ENCODE results near the gene IDI2. TPM values are rescaled to one million over a fixed set of nuclear protein-coding genes. Genes with fewer than 3 reads are reported as not detected.
A peak's percentile ranks its signal among the peaks of the same experiment; 100 is the strongest.

Gene IDI2
- not detected for total RNA-seq
- long read RNA-seq = 0 reads

DNA sequence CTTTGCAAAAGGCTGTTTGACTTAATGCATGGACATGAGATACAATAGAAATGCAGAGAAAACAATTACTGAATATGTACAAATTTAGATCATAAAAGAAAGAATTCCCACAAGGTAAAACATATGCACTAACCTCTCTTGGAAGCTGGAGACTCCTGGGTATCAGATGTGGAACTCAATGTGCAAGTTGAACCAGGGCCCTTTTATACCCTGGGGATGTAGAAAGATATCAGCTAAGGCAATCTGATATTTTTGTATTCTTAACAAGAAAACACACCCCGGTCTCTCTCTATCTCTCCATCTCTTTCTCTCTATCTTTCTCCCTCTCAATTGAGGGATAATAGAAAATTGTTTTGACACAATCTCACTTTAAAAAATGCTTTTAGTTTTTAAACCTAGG is at the start of gene IDI2:
Gene IDI2 (minus strand): TSS at position 177 of the 400 bp plus-strand sequence. CDS start 1,136 bp downstream, outside the sequence.
- H3K9me3 ChIP-seq = no peaks in the 10 kb centered on the region
- ATAC-seq = no peak
- no peak within 1 kb of the TSS for H3K4me3 ChIP-seq
- H3K36me3 ChIP-seq = no peaks in the 10 kb centered on the region
- no peak for DNase-seq
- H3K27me3 ChIP-seq = no peaks in the 10 kb centered on the region
- intact Hi-C loops (cut with DNase I) = no loop called here
- 89% methylated on average over 1 of the region's 1 CpG for WGBS (ENCODE audit: insufficient coverage, low coverage, low lambda C conversion rate, missing lambda C conversion rate)
- no peaks in the 10 kb centered on the region for H3K4me1 ChIP-seq
- TF ChIP-seq POLR2A (IDR thresholded peaks at IDR 0.05) (no peak), CTCF (IDR thresholded peaks at IDR 0.05) (no peak)
- no peak within 1 kb of the TSS for H3K27ac ChIP-seq

DNA sequence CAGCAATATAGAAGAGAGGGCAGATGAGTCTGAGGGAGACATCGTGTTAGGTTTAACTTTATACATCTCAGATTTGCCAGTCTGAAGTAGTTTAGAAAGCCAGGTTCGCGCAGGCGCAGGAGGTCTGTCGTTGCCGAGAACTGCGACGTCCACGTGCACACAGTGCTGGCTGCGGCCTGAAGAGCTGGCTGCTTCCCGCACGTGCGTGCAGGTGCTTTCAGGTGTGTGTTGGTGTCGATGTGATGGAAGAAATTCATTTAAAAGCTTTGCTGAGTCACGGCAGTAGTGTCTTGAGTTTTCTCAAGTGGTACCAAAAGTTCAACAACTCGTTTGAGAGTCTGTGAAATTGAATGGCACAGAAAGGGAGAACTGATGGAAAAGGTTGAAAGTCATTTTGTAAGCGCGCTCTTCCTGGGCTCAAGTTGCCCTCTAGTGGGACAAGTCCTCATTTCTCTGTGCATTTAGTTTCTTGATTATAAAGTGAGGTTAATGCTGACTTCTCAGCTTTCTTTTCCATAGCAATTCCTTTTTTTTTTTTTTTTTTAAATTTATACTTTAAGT is 49.2 kb upstream of the IDI2 start:
- H3K9me3 ChIP-seq = no peaks in the 10 kb centered on the region
- H3K27me3 ChIP-seq = no peaks in the 10 kb centered on the region
- intact Hi-C loops (cut with DNase I) = no loop called here
- peaks cover 0 to 40% (median 9%) of the 10 kb centered on the region in 4 donors for H3K36me3 ChIP-seq
- WGBS (ENCODE audit: insufficient coverage, low coverage, low lambda C conversion rate, missing lambda C conversion rate) = 76% methylated on average over 13 of the region's 18 CpGs
- TF ChIP-seq CTCF (IDR thresholded peaks at IDR 0.05) (peak in 3 of 4 donors; percentile 13 to 32 (median 27)), POLR2A (IDR thresholded peaks at IDR 0.05) (no peak)
- H3K4me1 ChIP-seq = no peaks in the 10 kb centered on the region
- no peak overlapping the region for H3K27ac ChIP-seq
- no peak for DNase-seq
- no peak overlapping the region for H3K4me3 ChIP-seq
- ATAC-seq = peak in 3 of 4 donors; percentile 34 to 59 (median 48)

GRCh38 chr10:1074052-1074747 is 48.5 kb upstream of the IDI2 start:
- TF ChIP-seq POLR2A (IDR thresholded peaks at IDR 0.05) = no peak
- no peak for TF ChIP-seq CTCF (IDR thresholded peaks at IDR 0.05)
- H3K4me1 ChIP-seq = no peaks in the 10 kb centered on the region
- H3K27ac ChIP-seq = no peak overlapping the region
- peaks cover 0 to 33% (median 9%) of the 10 kb centered on the region in 4 donors for H3K36me3 ChIP-seq
- 91% methylated on average over 15 of the region's 24 CpGs for WGBS (ENCODE audit: insufficient coverage, low coverage, low lambda C conversion rate, missing lambda C conversion rate)
- ATAC-seq (peak in 1 of 4 donors; percentile 26), DNase-seq (no peak)
- no peak overlapping the region for H3K4me3 ChIP-seq
- H3K9me3 ChIP-seq = no peaks in the 10 kb centered on the region
- no peaks in the 10 kb centered on the region for H3K27me3 ChIP-seq
- intact Hi-C loops (cut with DNase I) = no loop called here

- Histone ChIP-seq H3K36me3 (peaks cover 0 to 15% (median 7%) of the 10 kb centered on the region in 4 donors), H3K27me3 (no peaks in the 10 kb centered on the region), H3K9me3 (no peaks in the 10 kb centered on the region), H3K4me3 (no peak overlapping the region), H3K4me1 (peaks cover 0 to 4% (median 0%) of the 10 kb centered on the region in 4 donors), H3K27ac (no peak overlapping the region)
- 92% methylated on average over 6 of the region's 7 CpGs for WGBS (ENCODE audit: insufficient coverage, low coverage, low lambda C conversion rate, missing lambda C conversion rate)
- TF ChIP-seq CTCF (IDR thresholded peaks at IDR 0.05) (no peak), POLR2A (IDR thresholded peaks at IDR 0.05) (no peak)
- DNase-seq (no peak), ATAC-seq (no peak)
- intact Hi-C loops (cut with DNase I) = no loop called here
Observed at GRCh38 chr10:1070919-1071318, 45.3 kb upstream of the IDI2 start.

Data from right lobe of liver (tissue), 6 donors.